ENCODE data around the gene GJD3. TPM values are rescaled to one million over a fixed set of nuclear protein-coding genes. Genes with fewer than 3 reads are reported as not detected.

GJD3 gene
- total RNA-seq, 2 donors from 2014 or later: 1.5 TPM; not detected in 1

DNA sequence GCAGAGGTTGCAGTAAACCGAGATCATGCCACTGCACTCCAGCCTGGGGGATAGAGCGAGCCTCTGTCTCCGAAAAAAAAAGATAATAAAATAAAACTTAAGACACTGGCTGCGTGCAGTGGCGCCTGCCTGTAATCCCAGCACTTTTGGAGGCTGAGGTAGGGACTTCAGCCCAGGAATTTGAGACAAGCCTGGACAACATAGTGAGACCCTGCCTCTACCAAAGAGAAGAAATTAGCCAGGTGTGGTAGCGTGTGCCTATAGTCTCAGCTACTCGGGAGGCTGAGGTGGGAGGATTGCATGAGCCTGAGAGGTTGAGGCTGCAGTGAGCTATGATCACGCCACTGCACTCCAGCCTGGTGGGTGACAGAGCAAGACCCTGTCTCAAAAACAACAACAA is 28.9 kb downstream of the GJD3 start:
- Histone ChIP-seq H3K4me1 (ENCODE audit: control insufficient read depth in 1 of 2, low read depth in 2 of 2) (peaks cover 54 to 80% of the 10 kb centered on the region in 2 donors), H3K27me3 (replicated peaks; ENCODE audit: insufficient read depth) (no peaks in the 10 kb centered on the region), H3K27ac (peak overlapping the region; percentile 70 to 71), H3K9me3 (no peaks in the 10 kb centered on the region), H3K36me3 (no peaks in the 10 kb centered on the region), H3K4me3 (no peak overlapping the region)
- no peak for DNase-seq (ENCODE audit: low spot score)
- TF ChIP-seq, protein P1, sequence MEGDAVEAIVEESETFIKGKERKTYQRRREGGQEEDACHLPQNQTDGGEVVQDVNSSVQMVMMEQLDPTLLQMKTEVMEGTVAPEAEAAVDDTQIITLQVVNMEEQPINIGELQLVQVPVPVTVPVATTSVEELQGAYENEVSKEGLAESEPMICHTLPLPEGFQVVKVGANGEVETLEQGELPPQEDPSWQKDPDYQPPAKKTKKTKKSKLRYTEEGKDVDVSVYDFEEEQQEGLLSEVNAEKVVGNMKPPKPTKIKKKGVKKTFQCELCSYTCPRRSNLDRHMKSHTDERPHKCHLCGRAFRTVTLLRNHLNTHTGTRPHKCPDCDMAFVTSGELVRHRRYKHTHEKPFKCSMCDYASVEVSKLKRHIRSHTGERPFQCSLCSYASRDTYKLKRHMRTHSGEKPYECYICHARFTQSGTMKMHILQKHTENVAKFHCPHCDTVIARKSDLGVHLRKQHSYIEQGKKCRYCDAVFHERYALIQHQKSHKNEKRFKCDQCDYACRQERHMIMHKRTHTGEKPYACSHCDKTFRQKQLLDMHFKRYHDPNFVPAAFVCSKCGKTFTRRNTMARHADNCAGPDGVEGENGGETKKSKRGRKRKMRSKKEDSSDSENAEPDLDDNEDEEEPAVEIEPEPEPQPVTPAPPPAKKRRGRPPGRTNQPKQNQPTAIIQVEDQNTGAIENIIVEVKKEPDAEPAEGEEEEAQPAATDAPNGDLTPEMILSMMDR (IDR thresholded peaks at IDR 0.05): no peak
- ATAC-seq (ENCODE audit: insufficient number of reproducible peaks, low FRiP score, low read depth): no peak

DNA sequence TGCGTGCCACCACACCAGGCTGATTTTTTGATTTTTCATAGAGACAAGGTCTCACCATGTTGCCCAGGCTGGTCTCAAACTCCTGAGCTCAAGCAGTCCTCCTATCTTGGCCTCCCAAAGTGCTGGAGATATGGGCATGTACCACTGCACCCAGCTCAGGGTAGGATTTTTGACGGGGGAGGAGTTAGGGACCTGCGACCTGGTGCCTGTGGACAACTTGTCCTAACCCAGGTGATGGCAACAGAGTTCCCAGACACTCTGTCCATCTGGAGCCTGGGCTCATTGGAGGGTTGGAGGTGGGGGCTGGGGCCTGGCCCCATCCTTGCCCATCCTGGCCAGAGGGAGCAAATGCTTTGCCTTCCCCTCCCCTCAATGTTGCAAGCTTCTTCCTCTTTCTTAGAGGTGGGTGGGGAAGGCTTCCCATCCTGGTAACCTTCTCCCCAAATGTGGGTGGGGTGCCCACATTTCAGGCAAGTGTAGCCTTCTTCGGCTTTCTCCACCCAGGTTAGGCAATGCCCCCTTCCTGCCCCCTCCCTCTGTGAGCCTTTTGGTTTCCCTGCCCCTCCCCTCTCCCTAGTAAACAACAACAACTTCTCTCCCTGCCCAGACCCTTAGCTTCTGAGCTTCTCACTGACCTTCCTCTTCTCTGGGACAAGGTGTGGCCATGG is 30.6 kb downstream of the GJD3 start:
- no peak for DNase-seq (ENCODE audit: low spot score)
- TF ChIP-seq, protein P1 (IDR thresholded peaks at IDR 0.05): no peak
- no peaks in the 10 kb centered on the region for H3K36me3 ChIP-seq
- no peak overlapping the region for H3K4me3 ChIP-seq
- H3K27ac ChIP-seq: peak overlapping the region; percentile 70 to 71
- no peaks in the 10 kb centered on the region for H3K27me3 ChIP-seq (replicated peaks; ENCODE audit: insufficient read depth)
- ATAC-seq (ENCODE audit: insufficient number of reproducible peaks, low FRiP score, low read depth): no peak
- peaks cover 68 to 97% of the 10 kb centered on the region in 2 donors for H3K4me1 ChIP-seq (ENCODE audit: control insufficient read depth in 1 of 2, low read depth in 2 of 2)
- H3K9me3 ChIP-seq: no peaks in the 10 kb centered on the region

DNA sequence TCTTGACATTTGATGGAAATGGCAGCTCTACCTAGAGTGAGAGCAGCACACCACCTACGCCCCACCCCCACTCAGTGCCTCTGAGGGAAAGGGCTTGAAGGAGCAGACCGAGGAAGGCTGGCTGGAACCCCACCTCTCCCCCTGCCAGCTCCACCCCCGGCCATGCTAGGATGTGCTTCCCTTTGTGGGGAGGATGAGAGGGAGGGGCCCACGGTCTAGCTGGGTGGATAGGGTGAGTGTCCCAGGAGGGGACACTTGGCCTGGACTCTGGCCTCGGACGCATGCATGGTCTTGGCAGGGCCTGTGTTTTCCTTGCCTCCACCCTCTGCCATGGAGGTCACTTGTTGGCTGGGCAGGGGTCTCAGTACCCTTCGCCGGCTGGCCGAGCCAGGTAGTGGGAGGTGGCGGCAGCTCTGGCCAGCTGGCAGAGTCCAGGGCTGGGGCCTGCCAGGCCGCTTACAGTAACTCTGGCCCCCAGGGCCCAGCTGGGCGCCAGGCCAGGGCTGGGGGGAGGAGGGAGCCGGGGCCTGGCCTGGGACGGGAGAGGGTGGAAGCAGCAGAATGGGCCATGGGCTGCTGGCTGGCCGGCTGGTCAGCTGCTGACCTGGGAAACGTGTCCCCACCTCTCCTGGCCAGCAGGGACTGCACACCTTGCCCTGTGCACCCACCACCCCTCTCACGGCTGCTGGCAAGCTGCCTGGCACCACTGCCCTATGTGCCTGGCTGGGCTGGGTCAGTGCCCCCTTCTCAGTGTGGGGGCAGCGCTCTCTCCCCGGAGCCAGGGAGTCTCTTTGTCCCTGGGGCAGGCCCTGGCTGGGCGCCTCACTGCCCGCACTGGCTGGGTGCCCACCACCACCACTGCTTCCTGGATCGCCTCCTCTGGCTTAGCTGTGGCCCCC is 32.5 kb downstream of the GJD3 start:
- Histone ChIP-seq H3K27me3 (replicated peaks; ENCODE audit: insufficient read depth) (no peaks in the 10 kb centered on the region), H3K27ac (peak overlapping the region; percentile 70 to 71), H3K36me3 (no peaks in the 10 kb centered on the region), H3K4me3 (peak overlapping the region; percentile 62), H3K9me3 (no peaks in the 10 kb centered on the region), H3K4me1 (ENCODE audit: control insufficient read depth in 1 of 2, low read depth in 2 of 2) (peaks cover 87 to 100% of the 10 kb centered on the region in 2 donors)
- TF ChIP-seq, protein P1 (IDR thresholded peaks at IDR 0.05): no peak
- DNase-seq (ENCODE audit: low spot score): peak; percentile 83
- ATAC-seq (ENCODE audit: insufficient number of reproducible peaks, low FRiP score, low read depth): peak; percentile 77

DNA sequence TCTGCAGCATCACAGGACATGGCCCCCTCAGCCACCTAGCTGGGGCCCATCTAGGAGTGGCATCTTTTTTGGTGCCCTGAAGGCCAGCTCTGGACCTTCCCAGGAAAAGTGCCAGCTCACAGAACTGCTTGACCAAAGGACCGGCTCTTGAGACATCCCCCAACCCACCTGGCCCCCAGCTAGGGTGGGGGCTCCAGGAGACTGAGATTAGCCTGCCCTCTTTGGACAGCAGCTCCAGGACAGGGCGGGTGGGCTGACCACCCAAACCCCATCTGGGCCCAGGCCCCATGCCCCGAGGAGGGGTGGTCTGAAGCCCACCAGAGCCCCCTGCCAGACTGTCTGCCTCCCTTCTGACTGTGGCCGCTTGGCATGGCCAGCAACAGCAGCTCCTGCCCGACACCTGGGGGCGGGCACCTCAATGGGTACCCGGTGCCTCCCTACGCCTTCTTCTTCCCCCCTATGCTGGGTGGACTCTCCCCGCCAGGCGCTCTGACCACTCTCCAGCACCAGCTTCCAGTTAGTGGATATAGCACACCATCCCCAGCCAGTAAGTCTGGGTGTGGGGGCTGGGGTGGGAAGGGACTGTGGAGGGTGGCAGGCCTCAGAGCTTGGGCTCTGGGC is 33.6 kb downstream of the GJD3 start:
- H3K4me3 ChIP-seq: peak overlapping the region; percentile 33
- TF ChIP-seq, protein P1 (IDR thresholded peaks at IDR 0.05): no peak
- DNase-seq (ENCODE audit: low spot score) (no peak), ATAC-seq (ENCODE audit: insufficient number of reproducible peaks, low FRiP score, low read depth) (no peak)
- no peaks in the 10 kb centered on the region for H3K36me3 ChIP-seq
- H3K27ac ChIP-seq: peak overlapping the region; percentile 70 to 71
- H3K4me1 ChIP-seq (ENCODE audit: control insufficient read depth in 1 of 2, low read depth in 2 of 2): peaks cover 95 to 100% of the 10 kb centered on the region in 2 donors
- H3K9me3 ChIP-seq: no peaks in the 10 kb centered on the region
- H3K27me3 ChIP-seq (replicated peaks; ENCODE audit: insufficient read depth): no peaks in the 10 kb centered on the region
